HG03469 (cell line): Measurements from ENCODE around the gene IFNW1.

Source experiments
- ATAC-seq: cut with Tn5 transposase; IDR thresholded peaks from one replicate; pipeline ENCODE4 v1.9.1; 2021; ENCODE audit warnings: mild to moderate bottlenecking, moderate library complexity, moderate number of reproducible peaks; ENCODE audit not compliant: unreplicated experiment

The IFNW1 gene

GRCh38 chr9:21110708-21111576 lies 30.7 kb downstream of the IFNW1 start:
- peak; percentile 93 for ATAC-seq

GRCh38 chr9:21104787-21105186 lies 36.8 kb downstream of the IFNW1 start:
- ATAC-seq, result no peak

- no peak for ATAC-seq
These were observed 39.3 kb downstream of the IFNW1 start for GRCh38 chr9:21102305-21102704.

GRCh38 chr9:21097817-21098216 lies 43.8 kb downstream of the IFNW1 start:
- ATAC-seq, result no peak

- ATAC-seq, result no peak
These were observed 44.8 kb downstream of the IFNW1 start for GRCh38 chr9:21096901-21097255.

GRCh38 chr9:21096172-21096900 lies 45.3 kb downstream of the IFNW1 start:
- ATAC-seq, result peak; percentile 69

- no peak for ATAC-seq
These were observed 46.1 kb downstream of the IFNW1 start for GRCh38 chr9:21095561-21095960.
